ENCODE data around the gene RGS14. TPM values are rescaled to one million over a fixed set of nuclear protein-coding genes. Genes with fewer than 3 reads are reported as not detected.

RGS14 gene
- 8.8 TPM for polyA plus RNA-seq (2013, experiment 1 of 4)
- polyA plus RNA-seq (2013, experiment 2 of 4): 8.0 TPM
- polyA plus RNA-seq (2013, experiment 3 of 4): 14.7 TPM
- 12.6 TPM for polyA plus RNA-seq (2013, experiment 4 of 4)

DNA sequence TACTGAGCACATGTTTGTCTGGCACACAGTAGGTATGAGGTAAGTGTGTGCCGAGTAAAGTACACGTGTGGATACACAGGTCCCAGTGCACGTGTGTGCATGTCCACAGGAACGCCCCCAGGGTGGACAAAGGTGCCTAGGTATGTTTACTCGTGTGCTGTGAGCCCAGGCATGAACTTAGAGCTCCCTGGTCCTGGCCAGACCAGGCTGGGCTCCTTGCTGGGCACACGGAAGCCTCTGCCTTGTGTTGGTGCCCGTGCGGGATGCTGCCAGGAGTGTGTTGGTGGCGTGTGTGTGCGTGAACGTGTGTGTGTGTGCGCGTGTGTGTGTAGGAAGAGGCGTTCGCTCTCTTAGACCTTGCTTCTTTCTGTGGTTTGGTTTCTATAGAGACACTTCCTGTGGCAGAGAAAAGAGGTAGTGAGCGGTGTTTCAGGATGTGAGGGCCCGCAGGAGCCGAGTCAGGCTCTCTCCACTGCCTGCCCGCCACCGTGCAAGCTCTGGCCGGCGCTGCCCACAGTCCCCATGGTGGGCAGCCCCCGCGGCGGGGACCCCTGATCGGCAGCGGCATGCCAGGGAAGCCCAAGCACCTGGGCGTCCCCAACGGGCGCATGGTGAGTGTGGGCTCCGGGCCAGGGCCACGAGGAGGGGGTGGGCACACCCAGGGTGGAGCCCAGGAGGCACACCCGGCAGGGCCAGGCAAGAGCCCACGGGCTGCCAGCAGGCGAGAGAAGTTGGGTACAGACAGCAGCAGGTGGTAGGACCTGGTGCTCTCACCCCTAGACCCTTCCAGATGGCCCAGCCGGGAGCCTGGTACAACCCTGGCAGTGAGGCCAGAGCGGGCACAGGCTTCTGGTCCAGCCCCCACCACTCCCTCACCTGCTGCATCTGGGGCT is at the start of gene RGS14:
Gene RGS14, plus strand, starts transcription at position 466 of the 893 bp plus-strand sequence. Its CDS starts 101 bp downstream, at position 567.
- WGBS, 2 experiments: 87% methylated on average over 37 of the region's 37 CpGs
- peaks cover 2% of the 10 kb centered on the region for H3K27me3 ChIP-seq (ENCODE audit: control insufficient read depth, insufficient read depth, low read length, poor library complexity, severe bottlenecking)
- no peaks in the 10 kb centered on the region for H3K9me3 ChIP-seq (ENCODE audit: control insufficient read depth, low read length)
- peaks cover 6% of the 10 kb centered on the region for H3K4me1 ChIP-seq (ENCODE audit: control insufficient read depth, insufficient read depth, low read length)
- H3K27ac ChIP-seq (ENCODE audit: insufficient read depth, low read depth, low read length, poor library complexity, severe bottlenecking): no peak within 1 kb of the TSS
- no peak within 1 kb of the TSS for H3K4me3 ChIP-seq (ENCODE audit: insufficient read depth, low read depth, low read length)
- H3K36me3 ChIP-seq (ENCODE audit: control insufficient read depth, insufficient read depth, low read length): no peaks in the 10 kb centered on the region

GRCh38 chr5:177308740-177309139 is 49.0 kb upstream of the RGS14 start:
- no peak overlapping the region for H3K27ac ChIP-seq (ENCODE audit: insufficient read depth, low read depth, low read length, poor library complexity, severe bottlenecking)
- WGBS, 2 experiments: 93 to 97% methylated on average over 11 of the region's 11 CpGs
- peaks cover 15% of the 10 kb centered on the region for H3K4me1 ChIP-seq (ENCODE audit: control insufficient read depth, insufficient read depth, low read length)
- H3K36me3 ChIP-seq (ENCODE audit: control insufficient read depth, insufficient read depth, low read length): peaks cover 18% of the 10 kb centered on the region
- no peaks in the 10 kb centered on the region for H3K27me3 ChIP-seq (ENCODE audit: control insufficient read depth, insufficient read depth, low read length, poor library complexity, severe bottlenecking)
- H3K9me3 ChIP-seq (ENCODE audit: control insufficient read depth, low read length): no peaks in the 10 kb centered on the region
- H3K4me3 ChIP-seq (ENCODE audit: insufficient read depth, low read depth, low read length): no peak overlapping the region

DNA sequence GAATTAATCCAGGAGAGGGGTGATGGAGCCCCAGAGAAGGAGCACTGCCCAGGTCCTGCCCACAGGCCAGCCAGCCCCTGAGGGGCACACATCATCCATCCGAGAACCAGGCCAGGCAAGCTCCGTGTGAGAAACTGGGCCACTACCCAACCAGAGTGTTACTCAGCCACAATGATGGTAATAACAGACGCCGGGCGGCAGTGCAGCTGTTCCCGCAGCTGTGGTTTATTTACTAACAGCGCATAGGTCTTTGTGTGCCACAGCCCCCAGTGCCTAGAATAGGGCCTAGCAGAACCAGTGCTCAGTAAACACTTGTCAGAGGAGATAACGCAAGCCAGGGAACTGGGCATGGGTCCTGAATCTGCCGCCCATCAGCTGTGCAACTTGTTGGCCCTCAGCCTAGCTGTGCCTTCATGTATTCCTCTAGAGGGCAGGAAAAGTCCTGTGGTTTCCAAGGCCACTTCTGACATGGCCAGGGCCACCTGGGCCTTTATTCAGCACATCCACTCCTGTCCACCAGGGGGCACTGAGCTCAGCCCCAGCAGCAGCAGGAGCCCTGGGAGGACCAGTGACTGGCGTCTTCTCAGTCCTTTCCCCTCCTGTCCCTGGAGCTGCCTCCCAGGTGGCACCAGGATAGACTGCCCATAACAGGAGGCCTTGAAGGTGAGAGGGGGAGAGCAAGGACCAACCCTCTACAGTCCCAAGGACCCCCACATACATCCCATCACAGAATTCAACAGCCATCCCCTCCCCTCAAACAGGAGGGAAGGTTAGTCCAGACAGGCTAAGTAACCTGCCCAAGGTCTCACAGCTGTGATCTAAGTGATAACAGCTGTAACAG is 48.2 kb upstream of the RGS14 start:
- Histone ChIP-seq H3K36me3 (ENCODE audit: control insufficient read depth, insufficient read depth, low read length) (peaks cover 18% of the 10 kb centered on the region), H3K4me3 (ENCODE audit: insufficient read depth, low read depth, low read length) (no peak overlapping the region), H3K27ac (ENCODE audit: insufficient read depth, low read depth, low read length, poor library complexity, severe bottlenecking) (no peak overlapping the region), H3K4me1 (ENCODE audit: control insufficient read depth, insufficient read depth, low read length) (peaks cover 15% of the 10 kb centered on the region), H3K27me3 (ENCODE audit: control insufficient read depth, insufficient read depth, low read length, poor library complexity, severe bottlenecking) (no peaks in the 10 kb centered on the region), H3K9me3 (ENCODE audit: control insufficient read depth, low read length) (no peaks in the 10 kb centered on the region)
- 83 to 86% methylated on average over 10 of the region's 10 CpGs for WGBS, 2 experiments

- Histone ChIP-seq H3K4me3 (ENCODE audit: insufficient read depth, low read depth, low read length) (no peak overlapping the region), H3K27me3 (ENCODE audit: control insufficient read depth, insufficient read depth, low read length, poor library complexity, severe bottlenecking) (no peaks in the 10 kb centered on the region), H3K36me3 (ENCODE audit: control insufficient read depth, insufficient read depth, low read length) (peaks cover 18% of the 10 kb centered on the region), H3K27ac (ENCODE audit: insufficient read depth, low read depth, low read length, poor library complexity, severe bottlenecking) (no peak overlapping the region), H3K9me3 (ENCODE audit: control insufficient read depth, low read length) (no peaks in the 10 kb centered on the region), H3K4me1 (ENCODE audit: control insufficient read depth, insufficient read depth, low read length) (peaks cover 15% of the 10 kb centered on the region)
- WGBS, 2 experiments: 93 to 94% methylated on average over 13 of the region's 13 CpGs
Observed at GRCh38 chr5:177310332-177310731, 47.4 kb upstream of the RGS14 start.

DNA sequence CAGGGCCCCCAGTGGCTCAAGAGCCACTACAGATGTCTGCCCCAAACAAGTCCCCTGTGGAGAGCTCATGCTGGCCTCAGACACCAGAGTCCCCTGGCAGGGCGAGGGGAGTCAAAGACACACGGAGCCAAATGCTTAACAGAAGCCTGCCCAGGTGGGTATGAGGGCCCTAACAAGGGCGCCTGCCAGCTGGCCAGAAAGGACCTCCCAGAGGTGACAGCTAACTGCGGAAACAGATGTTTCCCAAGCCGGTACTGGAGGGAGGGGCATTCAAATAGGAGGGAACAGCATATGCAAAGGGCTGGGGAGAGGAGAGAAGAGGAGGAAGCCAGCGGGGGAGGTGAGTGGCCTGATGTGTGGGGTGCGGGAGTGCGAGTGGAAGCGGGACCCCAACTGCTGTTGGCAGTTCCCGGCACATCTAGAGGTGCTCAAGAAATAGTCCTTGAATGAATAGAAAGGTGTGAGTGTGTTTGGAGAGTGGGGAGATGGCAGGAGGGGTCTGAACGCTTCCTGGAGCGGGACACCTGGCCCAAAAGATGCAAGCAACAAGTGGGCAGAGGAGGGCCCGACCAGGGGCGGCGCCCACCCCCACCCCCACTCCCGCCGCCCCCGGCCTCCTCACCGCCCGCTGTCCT is 46.9 kb upstream of the RGS14 start:
- Histone ChIP-seq H3K9me3 (ENCODE audit: control insufficient read depth, low read length) (no peaks in the 10 kb centered on the region), H3K27me3 (ENCODE audit: control insufficient read depth, insufficient read depth, low read length, poor library complexity, severe bottlenecking) (no peaks in the 10 kb centered on the region), H3K4me3 (ENCODE audit: insufficient read depth, low read depth, low read length) (peak overlapping the region; percentile 70), H3K36me3 (ENCODE audit: control insufficient read depth, insufficient read depth, low read length) (peaks cover 14% of the 10 kb centered on the region), H3K4me1 (ENCODE audit: control insufficient read depth, insufficient read depth, low read length) (peaks cover 15% of the 10 kb centered on the region), H3K27ac (ENCODE audit: insufficient read depth, low read depth, low read length, poor library complexity, severe bottlenecking) (no peak overlapping the region)
- WGBS, 2 experiments: 16% methylated on average over 20 of the region's 20 CpGs

- Histone ChIP-seq H3K4me3 (ENCODE audit: insufficient read depth, low read depth, low read length) (peak overlapping the region; percentile 70), H3K27ac (ENCODE audit: insufficient read depth, low read depth, low read length, poor library complexity, severe bottlenecking) (peak overlapping the region; percentile 87), H3K27me3 (ENCODE audit: control insufficient read depth, insufficient read depth, low read length, poor library complexity, severe bottlenecking) (no peaks in the 10 kb centered on the region), H3K36me3 (ENCODE audit: control insufficient read depth, insufficient read depth, low read length) (peaks cover 11% of the 10 kb centered on the region), H3K4me1 (ENCODE audit: control insufficient read depth, insufficient read depth, low read length) (peaks cover 15% of the 10 kb centered on the region), H3K9me3 (ENCODE audit: control insufficient read depth, low read length) (no peaks in the 10 kb centered on the region)
- WGBS, 2 experiments: 1% methylated on average over 23 of the region's 23 CpGs
Observed at GRCh38 chr5:177311392-177311722, 46.4 kb upstream of the RGS14 start.

DNA sequence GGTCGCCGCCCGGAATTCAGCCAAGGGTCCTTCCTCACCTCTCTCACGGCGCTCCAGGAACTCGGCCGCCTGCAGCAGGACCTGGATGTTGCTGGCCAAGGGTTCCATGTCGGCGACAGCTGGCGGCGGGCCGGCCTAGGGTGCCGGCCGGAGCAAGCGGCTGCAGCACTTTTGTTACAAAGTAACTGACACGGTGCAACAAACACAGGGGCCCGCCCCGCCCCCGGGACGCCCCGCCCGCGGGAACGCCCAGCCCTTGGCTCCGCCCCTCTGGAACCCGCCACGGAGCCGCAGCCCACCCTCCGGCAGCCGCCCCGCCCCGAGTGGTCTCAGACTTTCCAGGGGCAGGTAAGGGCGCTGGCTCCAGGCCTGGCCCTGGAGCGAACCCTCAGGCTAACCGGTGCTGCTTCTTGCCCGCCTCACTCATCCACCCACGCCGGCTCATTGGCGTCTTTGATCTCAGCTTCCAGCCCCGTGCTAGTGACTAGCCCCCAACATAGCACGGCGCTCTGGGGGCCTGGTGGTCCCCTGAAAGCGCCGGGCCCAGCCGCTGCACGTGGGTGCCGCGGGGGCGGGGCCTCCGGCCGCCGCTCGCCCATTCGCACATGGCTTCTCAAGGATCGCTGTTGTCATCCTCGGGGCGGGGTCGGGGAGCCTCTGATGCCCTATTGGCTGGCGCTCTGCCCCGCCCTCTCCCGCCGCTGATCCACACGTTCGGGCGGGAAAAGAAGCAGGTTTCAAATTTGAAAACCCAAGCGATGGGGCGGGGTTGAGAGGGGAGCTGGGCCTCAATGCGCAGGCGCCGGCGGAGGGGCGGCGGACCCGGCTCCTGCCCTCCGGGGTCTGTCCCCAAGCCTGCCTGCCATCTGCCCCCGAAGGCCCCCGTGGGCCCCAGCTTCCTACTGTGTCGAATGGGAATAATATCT is 45.7 kb upstream of the RGS14 start, which contains the start of gene MXD3:
Gene MXD3, minus strand, starts transcription at position 176 of the 926 bp plus-strand sequence. Its CDS starts 68 bp downstream, at position 108.
- Histone ChIP-seq H3K27me3 (ENCODE audit: control insufficient read depth, insufficient read depth, low read length, poor library complexity, severe bottlenecking) (no peaks in the 10 kb centered on the region), H3K4me3 (ENCODE audit: insufficient read depth, low read depth, low read length) (peak within 1 kb of the TSS; percentile 70), H3K4me1 (ENCODE audit: control insufficient read depth, insufficient read depth, low read length) (peaks cover 15% of the 10 kb centered on the region), H3K9me3 (ENCODE audit: control insufficient read depth, low read length) (no peaks in the 10 kb centered on the region), H3K27ac (ENCODE audit: insufficient read depth, low read depth, low read length, poor library complexity, severe bottlenecking) (peak within 1 kb of the TSS; percentile 87), H3K36me3 (ENCODE audit: control insufficient read depth, insufficient read depth, low read length) (peaks cover 6% of the 10 kb centered on the region)
- 0% methylated on average over 78 of the region's 78 CpGs for WGBS, 2 experiments

GRCh38 chr5:177312649-177313181 is 45.0 kb upstream of the RGS14 start:
- Histone ChIP-seq H3K27me3 (ENCODE audit: control insufficient read depth, insufficient read depth, low read length, poor library complexity, severe bottlenecking) (no peaks in the 10 kb centered on the region), H3K9me3 (ENCODE audit: control insufficient read depth, low read length) (no peaks in the 10 kb centered on the region), H3K27ac (ENCODE audit: insufficient read depth, low read depth, low read length, poor library complexity, severe bottlenecking) (peak overlapping the region; percentile 33), H3K4me3 (ENCODE audit: insufficient read depth, low read depth, low read length) (peak overlapping the region; percentile 70), H3K36me3 (ENCODE audit: control insufficient read depth, insufficient read depth, low read length) (no peaks in the 10 kb centered on the region), H3K4me1 (ENCODE audit: control insufficient read depth, insufficient read depth, low read length) (peaks cover 15% of the 10 kb centered on the region)
- 6 to 7% methylated on average over 19 of the region's 19 CpGs for WGBS, 2 experiments
